K562 (cell line): ENCODE data around the gene KCNA2. TPM values are rescaled to one million over a fixed set of nuclear protein-coding genes. Genes with fewer than 3 reads are reported as not detected.
A peak's percentile ranks its signal among the peaks of the same experiment; 100 is the strongest.

Experiments
- ATAC-seq: fragments of 200-7000 bp; cut with Tn5 transposase; 3 replicates; pipeline ENCODE4 v1.9.1; 2020; ENCODE audit warnings: moderate library complexity
- BruUV-seq: library from RNA; stranded (reverse); fragments of 400-500 nt; replicated peaks from 2 replicates; lab custom pipeline; 2021; lab: Mats Ljungman, UMichigan
- CTCF ChIA-PET: fragments of 300-600 bp; formaldehyde crosslinking; extraction: SDS; loops from one replicate; lab custom pipeline; 2021; ENCODE audit warnings: low intra/inter-chr PET ratio; lab: Yijun Ruan, JAX
- POLR2A ChIA-PET: fragments of 300-600, 350-650 bp; sonication (Branson Sonifier 250); formaldehyde crosslinking; extraction: SDS; loops from one replicate; lab custom pipeline; 2021; ENCODE audit warnings: antibody characterized with exemption, inconsistent platforms; lab: Yijun Ruan, JAX
- DNase-seq, 4 experiments: peaks; one replicate each; pipeline versions ENCODE4 v3.0.0 to v3.0.0-alpha.2; 2011 to 2018; ENCODE audit warnings: low spot score in 3 of 4, mixed read lengths in 3 of 4; ENCODE audit errors: extremely low read depth in 1 of 4
- FAIRE-seq: peaks from 2 replicates; lab custom pipeline; 2011; peaks lifted over from hg19 to GRCh38; lab: Jason Lieb, UNC
- H2AFZ ChIP-seq: 2 replicates; pipeline ENCODE4 v1.6.0; 2011; ENCODE audit warnings: low read depth, low read length, control low read depth, inconsistent platforms
- H3K27ac ChIP-seq: fragments of 200-600 bp; 3 replicates; pipeline ENCODE4 v1.8.0; 2011; ENCODE audit warnings: low read depth, mild to moderate bottlenecking, control low read depth, inconsistent platforms, low read length, moderate library complexity, mixed read lengths; ENCODE audit errors: extremely low read depth
- H3K27me3 ChIP-seq, 2 experiments: fragments of 300-600 bp in 1 of 2; 2 replicates in 1 of 2; 3 replicates in 1 of 2; pipeline versions ENCODE4 v1.6.0 to v1.8.0; 2011; ENCODE audit warnings: inconsistent platforms in 2 of 2, low read length in 2 of 2, mild to moderate bottlenecking in 1 of 2, mixed read lengths in 1 of 2, moderate library complexity in 1 of 2; ENCODE audit not compliant: control insufficient read depth in 2 of 2, insufficient read depth in 2 of 2
- H3K36me3 ChIP-seq: fragments of 300-600 bp; 3 replicates; pipeline ENCODE4 v1.8.0; 2011; ENCODE audit warnings: mild to moderate bottlenecking, low read length, inconsistent platforms; ENCODE audit not compliant: control insufficient read depth, insufficient read depth
- H3K4me1 ChIP-seq, 2 experiments: fragments of 200-600 bp in 1 of 2; replicated peaks in 1 of 2; 2 replicates in 1 of 2; 3 replicates in 1 of 2; pipeline versions ENCODE4 v1.5.1 to v1.8.0; 2011; ENCODE audit warnings: inconsistent platforms in 2 of 2, low read length in 2 of 2, mild to moderate bottlenecking in 1 of 2, mixed read lengths in 1 of 2, moderate library complexity in 1 of 2; ENCODE audit not compliant: control insufficient read depth in 2 of 2, insufficient read depth in 2 of 2
- H3K4me2 ChIP-seq: 2 replicates; pipeline ENCODE4 v1.6.1; 2011; ENCODE audit warnings: low read length, control low read depth, inconsistent platforms, mixed read lengths; ENCODE audit not compliant: insufficient read depth
- H3K4me3 ChIP-seq: fragments of 200-600 bp; sonication (generic), shearing (Covaris generic); 2 replicates; pipeline ENCODE4 v1.5.1; 2016; ENCODE audit warnings: control low read depth, inconsistent platforms
- H3K79me2 ChIP-seq: fragments of 200-600 bp; 3 replicates; pipeline ENCODE4 v1.8.0; 2011; ENCODE audit warnings: low read length, inconsistent platforms; ENCODE audit not compliant: control insufficient read depth, insufficient read depth
- H3K9ac ChIP-seq, 2 experiments: 2 replicates each; pipeline versions ENCODE4 v1.6.0 to v1.6.1; 2011; ENCODE audit warnings: low read depth in 2 of 2, low read length in 2 of 2, control low read depth in 1 of 2, inconsistent platforms in 1 of 2, mild to moderate bottlenecking in 1 of 2, mixed read lengths in 1 of 2; ENCODE audit not compliant: insufficient read depth in 1 of 2
- H3K9me1 ChIP-seq: one replicate; pipeline ENCODE4 v1.6.0; 2011; ENCODE audit warnings: inconsistent platforms, mild to moderate bottlenecking, low read length, moderate library complexity; ENCODE audit not compliant: control insufficient read depth, insufficient read depth
- H3K9me3 ChIP-seq: replicated peaks from 2 replicates; pipeline ENCODE4 v1.5.1; 2011; ENCODE audit warnings: low read depth, low read length, inconsistent platforms; ENCODE audit not compliant: control insufficient read depth, insufficient read depth
- H4K20me1 ChIP-seq: replicated peaks from 2 replicates; pipeline ENCODE4 v1.6.1; 2011; ENCODE audit warnings: low read length, inconsistent platforms, mixed read lengths; ENCODE audit not compliant: control insufficient read depth, insufficient read depth
- CHD4 ChIP-seq: fragments of 200-600 bp; sonication (generic); IDR thresholded peaks from 3 replicates; pipeline ENCODE4 v1.6.1; 2012; ENCODE audit warnings: low read depth, mild to moderate bottlenecking, mixed read lengths, low read length, inconsistent platforms; ENCODE audit not compliant: insufficient read depth, insufficient replicate concordance, poor library complexity, severe bottlenecking
- FOXK2 ChIP-seq, 2 experiments: fragments of 450-650 bp; IDR thresholded peaks in 1 of 2; conservative IDR thresholded peaks in 1 of 2; 2 replicates each; pipeline ENCODE4 v1.6.1; 2016; ENCODE audit warnings: low read depth in 2 of 2, mild to moderate bottlenecking in 1 of 2
- KLF1 ChIP-seq: fragments of 450-650 bp; IDR thresholded peaks from 2 replicates; pipeline ENCODE4 v1.6.1; 2016; ENCODE audit warnings: missing genetic modification characterization, missing compliant biosample characterization
- NFIC ChIP-seq: fragments of 450-650 bp; IDR thresholded peaks from 2 replicates; pipeline ENCODE4 v1.6.1; 2017; ENCODE audit warnings: mild to moderate bottlenecking, inconsistent platforms
- RAD51 ChIP-seq: fragments of 450-650 bp; IDR thresholded peaks from 2 replicates; pipeline ENCODE4 v1.7.1; 2016; ENCODE audit warnings: low read depth, mild to moderate bottlenecking, borderline replicate concordance
- RNF2 ChIP-seq: sonication (generic); IDR thresholded peaks from 2 replicates; pipeline ENCODE4 v1.6.1; 2016
- TAF9B ChIP-seq: fragments of 450-650 bp; IDR thresholded peaks from 2 replicates; pipeline ENCODE4 v1.6.1; 2018; ENCODE audit warnings: mild to moderate bottlenecking; ENCODE audit not compliant: partially characterized antibody
- ZNF23 ChIP-seq: fragments of 250-450 bp; sonication (Bioruptor Pico); IDR thresholded peaks from 2 replicates; pipeline ENCODE4 v1.4.0; 2020; ENCODE audit warnings: mild to moderate bottlenecking
- ZNF41 ChIP-seq: fragments of 250-450 bp; sonication (Bioruptor Pico); conservative IDR thresholded peaks from 2 replicates; pipeline ENCODE4 v1.4.0; 2020; ENCODE audit warnings: mild to moderate bottlenecking
- ZNF699 ChIP-seq: fragments of 250-450 bp; sonication (Bioruptor Pico); IDR thresholded peaks from 2 replicates; pipeline ENCODE4 v1.8.0; 2021; ENCODE audit warnings: mild to moderate bottlenecking, moderate library complexity; ENCODE audit not compliant: insufficient replicate concordance
- WGBS: fragments of 100-300 bp; shearing (Covaris generic); methylation state at CpG from one replicate; pipeline ENCODE4 v1.1.6; 2016; ENCODE audit warnings: low coverage, mixed read lengths; ENCODE audit not compliant: insufficient coverage; ENCODE audit errors: missing lambda C conversion rate; 5-methylcytosine and 5-hydroxymethylcytosine counted together
- in situ Hi-C: fragments of 300-500 bp; cut with MboI; formaldehyde crosslinking; loops from 4 replicates; pipeline ENCODE4 v1.15.0; 2018; ENCODE audit warnings: inconsistent platforms, mixed read lengths
- intact Hi-C: fragments of 100-400 bp; cut with micrococcal nuclease; formaldehyde crosslinking; loops from 2 replicates; pipeline ENCODE4 v1.14.2; 2022
- polyA plus RNA-seq, 8 experiments: library from polyadenylated mRNA; depleted of rRNA in 4 of 8; stranded (reverse) in 5 of 8; unstranded in 3 of 8; fragments of >200 nt; fragmentation: Nextera tagmentation in 2 of 8; fragmentation: Illumina TruSeq in 1 of 8; extraction: Ambion mirVana in 2 of 8; extraction: Trizol in 1 of 8; gene quantifications; 2 replicates each; pipeline versions ENCODE4 v1.2.1 to v1.2.3, GENCODE V29; 2011 to 2014; ENCODE audit warnings: inconsistent platforms in 1 of 8, missing spikeins in 1 of 8
- total RNA-seq, 7 experiments: library from RNA; depleted of rRNA in 6 of 7; stranded (reverse); fragments of >200 nt in 6 of 7; fragmentation: Illumina TruSeq in 2 of 7; extraction: Trizol in 2 of 7; gene quantifications; 2 replicates each; pipeline versions ENCODE4 v1.2.1 to v1.2.3, GENCODE V29; 2011 to 2021; ENCODE audit warnings: low replicate concordance in 1 of 7
- TF ChIP-seq, protein P1 (sequence below): sonication (generic); formaldehyde crosslinking; IDR thresholded peaks from 2 replicates; pipeline ENCODE4 v1.5.0; 2020; ENCODE audit warnings: missing genetic modification reagents
- TF ChIP-seq, protein P2 (sequence below), 2 experiments: fragments of 450-650 bp; IDR thresholded peaks; 2 replicates each; pipeline ENCODE4 v1.6.1; 2018; ENCODE audit warnings: mild to moderate bottlenecking in 2 of 2, low read depth in 1 of 2; ENCODE audit not compliant: partially characterized antibody in 2 of 2
- TF ChIP-seq, protein P3 (sequence below): sonication (generic); formaldehyde crosslinking; IDR thresholded peaks from 2 replicates; pipeline ENCODE4 v1.9.0; 2022; ENCODE audit warnings: mild to moderate bottlenecking, missing genetic modification reagents
- TF ChIP-seq, protein P4 (sequence below): fragments of 250-450 bp; sonication (Bioruptor Pico); IDR thresholded peaks from 2 replicates; pipeline ENCODE4 v1.8.0; 2022; ENCODE audit warnings: moderate library complexity, mild to moderate bottlenecking, inconsistent platforms
- TF ChIP-seq, protein P5 (sequence below): fragments of 250-450 bp; sonication (Bioruptor Pico); IDR thresholded peaks from 2 replicates; pipeline ENCODE4 v1.4.0; 2020

KCNA2 gene
- total and polyA plus RNA-seq, 9 of the 15 experiments (the other 6 are each of a cell fraction or from before 2014, with no cell fraction given), result not detected

GRCh38 chr1:110547017-110547416, 59.1 kb downstream of the KCNA2 start:
- FAIRE-seq (no peak), ATAC-seq (peak; percentile 60), DNase-seq (peak in 1 of 4 experiments; percentile 12)
- Histone ChIP-seq H3K36me3 (no peaks in the 10 kb centered on the region), H3K79me2 (no peaks in the 10 kb centered on the region), H3K9ac (no peak overlapping the region), H3K27me3 (peaks cover 4 to 12% of the 10 kb centered on the region in 2 experiments; a peak in 2 of 5 replicates), H2AFZ (no peak overlapping the region), H3K27ac (no peak overlapping the region), H3K4me1 (no peaks in the 10 kb centered on the region), H3K4me2 (no peak overlapping the region), H4K20me1 (peaks cover 6% of the 10 kb centered on the region), H3K4me3 (no peak overlapping the region), H3K9me1 (no peaks in the 10 kb centered on the region), H3K9me3 (no peaks in the 10 kb centered on the region)
- WGBS, result 0% methylated on average over 2 of the region's 2 CpGs
- intact Hi-C loops, result no loop called here
- no TSS peak for BruUV-seq
- in situ Hi-C loops, result no loop called here
- CTCF ChIA-PET, result no interaction called here
- POLR2A ChIA-PET, result no interaction called here
- TF ChIP-seq, protein P1, sequence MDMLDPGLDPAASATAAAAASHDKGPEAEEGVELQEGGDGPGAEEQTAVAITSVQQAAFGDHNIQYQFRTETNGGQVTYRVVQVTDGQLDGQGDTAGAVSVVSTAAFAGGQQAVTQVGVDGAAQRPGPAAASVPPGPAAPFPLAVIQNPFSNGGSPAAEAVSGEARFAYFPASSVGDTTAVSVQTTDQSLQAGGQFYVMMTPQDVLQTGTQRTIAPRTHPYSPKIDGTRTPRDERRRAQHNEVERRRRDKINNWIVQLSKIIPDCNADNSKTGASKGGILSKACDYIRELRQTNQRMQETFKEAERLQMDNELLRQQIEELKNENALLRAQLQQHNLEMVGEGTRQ (CRISPR knock-in tag), result peak; percentile 30; the same call in 1 of the 2 replicates
- TF ChIP-seq, protein P2, sequence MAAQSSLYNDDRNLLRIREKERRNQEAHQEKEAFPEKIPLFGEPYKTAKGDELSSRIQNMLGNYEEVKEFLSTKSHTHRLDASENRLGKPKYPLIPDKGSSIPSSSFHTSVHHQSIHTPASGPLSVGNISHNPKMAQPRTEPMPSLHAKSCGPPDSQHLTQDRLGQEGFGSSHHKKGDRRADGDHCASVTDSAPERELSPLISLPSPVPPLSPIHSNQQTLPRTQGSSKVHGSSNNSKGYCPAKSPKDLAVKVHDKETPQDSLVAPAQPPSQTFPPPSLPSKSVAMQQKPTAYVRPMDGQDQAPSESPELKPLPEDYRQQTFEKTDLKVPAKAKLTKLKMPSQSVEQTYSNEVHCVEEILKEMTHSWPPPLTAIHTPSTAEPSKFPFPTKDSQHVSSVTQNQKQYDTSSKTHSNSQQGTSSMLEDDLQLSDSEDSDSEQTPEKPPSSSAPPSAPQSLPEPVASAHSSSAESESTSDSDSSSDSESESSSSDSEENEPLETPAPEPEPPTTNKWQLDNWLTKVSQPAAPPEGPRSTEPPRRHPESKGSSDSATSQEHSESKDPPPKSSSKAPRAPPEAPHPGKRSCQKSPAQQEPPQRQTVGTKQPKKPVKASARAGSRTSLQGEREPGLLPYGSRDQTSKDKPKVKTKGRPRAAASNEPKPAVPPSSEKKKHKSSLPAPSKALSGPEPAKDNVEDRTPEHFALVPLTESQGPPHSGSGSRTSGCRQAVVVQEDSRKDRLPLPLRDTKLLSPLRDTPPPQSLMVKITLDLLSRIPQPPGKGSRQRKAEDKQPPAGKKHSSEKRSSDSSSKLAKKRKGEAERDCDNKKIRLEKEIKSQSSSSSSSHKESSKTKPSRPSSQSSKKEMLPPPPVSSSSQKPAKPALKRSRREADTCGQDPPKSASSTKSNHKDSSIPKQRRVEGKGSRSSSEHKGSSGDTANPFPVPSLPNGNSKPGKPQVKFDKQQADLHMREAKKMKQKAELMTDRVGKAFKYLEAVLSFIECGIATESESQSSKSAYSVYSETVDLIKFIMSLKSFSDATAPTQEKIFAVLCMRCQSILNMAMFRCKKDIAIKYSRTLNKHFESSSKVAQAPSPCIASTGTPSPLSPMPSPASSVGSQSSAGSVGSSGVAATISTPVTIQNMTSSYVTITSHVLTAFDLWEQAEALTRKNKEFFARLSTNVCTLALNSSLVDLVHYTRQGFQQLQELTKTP (IDR thresholded peaks at IDR 0.05; ENCODE audit: low read depth in 1 of 2, partially characterized antibody in 2 of 2), result no peak
- no peak for TF ChIP-seq ZNF699 (CRISPR knock-in tag)
- TF ChIP-seq RAD51, result peak; percentile 62
- no peak for TF ChIP-seq KLF1 (tag)
- no peak for TF ChIP-seq FOXK2 (conservative IDR thresholded peaks at IDR 0.05 in 1 of 2, IDR thresholded peaks at IDR 0.05 in 1 of 2; ENCODE audit: low read depth in 2 of 2)
- TF ChIP-seq RNF2, result no peak
- TF ChIP-seq, protein P3, sequence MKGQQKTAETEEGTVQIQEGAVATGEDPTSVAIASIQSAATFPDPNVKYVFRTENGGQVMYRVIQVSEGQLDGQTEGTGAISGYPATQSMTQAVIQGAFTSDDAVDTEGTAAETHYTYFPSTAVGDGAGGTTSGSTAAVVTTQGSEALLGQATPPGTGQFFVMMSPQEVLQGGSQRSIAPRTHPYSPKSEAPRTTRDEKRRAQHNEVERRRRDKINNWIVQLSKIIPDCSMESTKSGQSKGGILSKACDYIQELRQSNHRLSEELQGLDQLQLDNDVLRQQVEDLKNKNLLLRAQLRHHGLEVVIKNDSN (CRISPR knock-in tag), result peak; percentile 52
- TF ChIP-seq ZNF41 (CRISPR knock-in tag), result no peak
- TF ChIP-seq, protein P4, sequence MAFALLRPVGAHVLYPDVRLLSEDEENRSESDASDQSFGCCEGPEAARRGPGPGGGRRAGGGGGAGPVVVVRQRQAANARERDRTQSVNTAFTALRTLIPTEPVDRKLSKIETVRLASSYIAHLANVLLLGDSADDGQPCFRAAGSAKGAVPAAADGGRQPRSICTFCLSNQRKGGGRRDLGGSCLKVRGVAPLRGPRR, result no peak
- TF ChIP-seq CHD4, result no peak
- TF ChIP-seq, protein P5, sequence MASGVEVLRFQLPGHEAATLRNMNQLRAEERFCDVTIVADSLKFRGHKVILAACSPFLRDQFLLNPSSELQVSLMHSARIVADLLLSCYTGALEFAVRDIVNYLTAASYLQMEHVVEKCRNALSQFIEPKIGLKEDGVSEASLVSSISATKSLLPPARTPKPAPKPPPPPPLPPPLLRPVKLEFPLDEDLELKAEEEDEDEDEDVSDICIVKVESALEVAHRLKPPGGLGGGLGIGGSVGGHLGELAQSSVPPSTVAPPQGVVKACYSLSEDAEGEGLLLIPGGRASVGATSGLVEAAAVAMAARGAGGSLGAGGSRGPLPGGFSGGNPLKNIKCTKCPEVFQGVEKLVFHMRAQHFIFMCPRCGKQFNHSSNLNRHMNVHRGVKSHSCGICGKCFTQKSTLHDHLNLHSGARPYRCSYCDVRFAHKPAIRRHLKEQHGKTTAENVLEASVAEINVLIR (CRISPR knock-in tag), result no peak
- TF ChIP-seq NFIC, result no peak
- no peak for TF ChIP-seq TAF9B
- TF ChIP-seq ZNF23 (CRISPR knock-in tag), result no peak
